ENCODE results near the gene TCIRG1. TPM values are rescaled to one million over a fixed set of nuclear protein-coding genes. Genes with fewer than 3 reads are reported as not detected.

TCIRG1 gene
- total and polyA plus RNA-seq, 2 of the 13 experiments (the other 11 are each of a cell fraction or from before 2014, with no cell fraction given), result 48.0 to 69.6 TPM

GRCh38 chr11:68052137-68052873, 13.5 kb downstream of the TCIRG1 start:
- POLR2A ChIA-PET, result interaction anchor here (1.1 to 2.8 kb wide), 7 partner anchors 9 to 42 kb away, joined by 3 to 11 read pairs (median 6); partner anchors contain the start of genes ALDH3B1 and TCIRG1
- BruUV-seq (replicated peaks), result no TSS peak
- Histone ChIP-seq H3K9me3 (ENCODE audit: low read length) (no peaks in the 10 kb centered on the region), H3K27me3 (ENCODE audit: control insufficient read depth in 1 of 2, insufficient read depth in 2 of 2, low read length in 2 of 2) (no peaks in the 10 kb centered on the region), H3K9ac (ENCODE audit: insufficient read depth, low read depth, low read length) (no peak overlapping the region), H3K4me3 (replicated peaks in 1 of 3; ENCODE audit: insufficient read depth in 1 of 3, low read depth in 2 of 3, low read length in 3 of 3) (no peak overlapping the region), H3K36me3 (replicated peaks in 1 of 2; ENCODE audit: control insufficient read depth in 1 of 2, insufficient read depth in 2 of 2, low read length in 2 of 2) (peaks cover 18 to 28% of the 10 kb centered on the region in 2 experiments), H2AFZ (ENCODE audit: low read length) (no peak overlapping the region), H3K79me2 (ENCODE audit: insufficient read depth, low read length) (no peaks in the 10 kb centered on the region), H4K20me1 (ENCODE audit: insufficient read depth, low read length) (peaks cover 5% of the 10 kb centered on the region; the same call in 1 of the 2 replicates), H3K4me2 (ENCODE audit: low read depth, low read length) (no peak overlapping the region), H3K4me1 (ENCODE audit: insufficient read depth, low read length) (no peaks in the 10 kb centered on the region), H3K27ac (ENCODE audit: extremely low read length, insufficient read depth, low read length) (no peak overlapping the region)
- 94% methylated on average over 15 of the region's 15 CpGs for WGBS (ENCODE audit: low lambda C conversion rate)
- intact Hi-C loops (cut with micrococcal nuclease; ENCODE audit: unreplicated experiment) (no loop called here), in situ Hi-C loops (cut with HindIII; ENCODE audit: extremely low pct_ligation_motif_present, low pct_unique_long_range_greater_than_20kb) (no loop called here)
- CTCF ChIA-PET (ENCODE audit: low intra/inter-chr PET ratio, low total read pairs), result no interaction called here
- FAIRE-seq, result no peak
- no peak; the same call in none of the 3 replicates for ATAC-seq
- no peak for DNase-seq (ENCODE audit: low spot score)
- TF ChIP-seq TERF1 (CRISPR knock-in tag; IDR thresholded peaks at IDR 0.05), result no peak
- peak; percentile 33; the same call in 1 of the 2 replicates for TF ChIP-seq KDM2A (CRISPR knock-in tag; IDR thresholded peaks at IDR 0.05; ENCODE audit: borderline replicate concordance, low read depth)
- no peak for TF ChIP-seq RFXANK (CRISPR knock-in tag; IDR thresholded peaks at IDR 0.05)
- TF ChIP-seq BRD4 (CRISPR knock-in tag; IDR thresholded peaks at IDR 0.05), result no peak
- TF ChIP-seq TFAP4 (IDR thresholded peaks at IDR 0.05; ENCODE audit: borderline replicate concordance, low read depth), result no peak
- peak; percentile 37 for TF ChIP-seq PAF1 (CRISPR knock-in tag; IDR thresholded peaks at IDR 0.05)
- TF ChIP-seq HOXD1 (CRISPR knock-in tag; IDR thresholded peaks at IDR 0.05), result 0 out of 2 replicates have a peak, but pooled peaks have one; percentile 26
- TF ChIP-seq ZNF274 (CRISPR knock-in tag; IDR thresholded peaks at IDR 0.05), result no peak
- no peak for TF ChIP-seq NFIC (IDR thresholded peaks at IDR 0.05; ENCODE audit: low read length)
- TF ChIP-seq STAG1 (CRISPR knock-in tag; IDR thresholded peaks at IDR 0.05), result no peak
- peak; percentile 88 for TF ChIP-seq RBM22 (optimal IDR thresholded peaks at IDR 0.05; ENCODE audit: low read length)
- TF ChIP-seq HNRNPK (IDR thresholded peaks at IDR 0.05; ENCODE audit: low read depth, low read length, poor library complexity, severe bottlenecking), result no peak
- no peak for TF ChIP-seq KDM5B (CRISPR knock-in tag; IDR thresholded peaks at IDR 0.05; ENCODE audit: borderline replicate concordance)
- no peak for TF ChIP-seq ZBTB46 (CRISPR knock-in tag; IDR thresholded peaks at IDR 0.05; ENCODE audit: borderline replicate concordance)
- TF ChIP-seq POLR2AphosphoS5 (IDR thresholded peaks at IDR 0.05; ENCODE audit: low read depth, low read length), result no peak
- TF ChIP-seq AKAP8 (CRISPR knock-in tag; IDR thresholded peaks at IDR 0.05), result peak; percentile 82
- no peak for TF ChIP-seq NONO (IDR thresholded peaks at IDR 0.05)
- TF ChIP-seq NONO (CRISPR knock-in tag; conservative IDR thresholded peaks at IDR 0.05), result 0 out of 2 replicates have a peak, but pooled peaks have one; percentile 24
- no peak for TF ChIP-seq ZNF83 (CRISPR knock-in tag; IDR thresholded peaks at IDR 0.05; ENCODE audit: borderline replicate concordance)
- TF ChIP-seq PHF8 (CRISPR knock-in tag; IDR thresholded peaks at IDR 0.05), result 0 out of 2 replicates have a peak, but pooled peaks have one; percentile 27
- TF ChIP-seq ZNF367 (CRISPR knock-in tag; IDR thresholded peaks at IDR 0.05; ENCODE audit: borderline replicate concordance), result no peak
- TF ChIP-seq ZFP36L2 (CRISPR knock-in tag; IDR thresholded peaks at IDR 0.05), result no peak
- no peak for TF ChIP-seq SAFB2 (CRISPR knock-in tag; IDR thresholded peaks at IDR 0.05; ENCODE audit: borderline replicate concordance, low read depth)

Measured in HepG2 (cell line).